Sigmoid colon (tissue), 4 donors: ENCODE measurements around the gene TOM1L2.

Experiments
- CTCF ChIP-seq, 4 experiments: fragments of 450-650 bp in 3 of 4; fragments of 200-600 bp in 1 of 4; IDR thresholded peaks; one replicate each; pipeline ENCODE4 v1.5.1; 2016 to 2019; ENCODE audit warnings: antibody characterized with exemption in 4 of 4, mild to moderate bottlenecking in 3 of 4, moderate library complexity in 2 of 4
- EP300 ChIP-seq, 4 donors: sonication (generic); formaldehyde crosslinking; IDR thresholded peaks; one replicate each; pipeline ENCODE4 v1.6.1; 2017; ENCODE audit warnings: antibody characterized with exemption in 4 of 4

GRCh38 chr17:17846003-17846402 lies 126.2 kb downstream of the TOM1L2 start:
- no peak for TF ChIP-seq CTCF (IDR thresholded peaks at IDR 0.05)
- no peak for TF ChIP-seq EP300 (IDR thresholded peaks at IDR 0.05)
